Cardiac septum (tissue), 1 donor: Measurements from ENCODE around the gene RNGTT. TPM values are rescaled to one million over a fixed set of nuclear protein-coding genes. Genes with fewer than 3 reads are reported as not detected.

Experiments
- DNase-seq: peaks from one replicate; pipeline ENCODE4 v3.0.0-alpha.2; 2020; ENCODE audit warnings: low spot score
- intact Hi-C: fragments of 100-400 bp; cut with DNase I; formaldehyde crosslinking; loops from one replicate; pipeline ENCODE4 v1.14.0; 2022
- total RNA-seq: library from RNA; stranded (reverse); fragmentation: NEBNext Ultra II Directional; extraction: Animal tissue kit (Norgen Biotek cat#: 25700); gene quantifications from one replicate; pipeline ENCODE4 v1.2.1, GENCODE V29; 2021
- donor health status: DM: no; HTN: no; CAD: no.

Gene RNGTT
- total RNA-seq, 1 donor from 2014 or later, result 7.9 TPM

GRCh38 chr6:88871498-88871897 lies 91.9 kb downstream of the RNGTT start:
- intact Hi-C loops, result loop anchor here (5.0 kb wide), 1 partner anchor 939 kb away; no protein-coding TSS in a partner anchor

GRCh38 chr6:88870717-88871330 lies 92.6 kb downstream of the RNGTT start:
- no peak for DNase-seq
- intact Hi-C loops, result loop anchor here (5.0 kb wide), 1 partner anchor 939 kb away; no protein-coding TSS in a partner anchor

More at GRCh38 chr6:88871498-88871897, 91.9 kb downstream of the RNGTT start:
- DNase-seq, result no peak

DNA sequence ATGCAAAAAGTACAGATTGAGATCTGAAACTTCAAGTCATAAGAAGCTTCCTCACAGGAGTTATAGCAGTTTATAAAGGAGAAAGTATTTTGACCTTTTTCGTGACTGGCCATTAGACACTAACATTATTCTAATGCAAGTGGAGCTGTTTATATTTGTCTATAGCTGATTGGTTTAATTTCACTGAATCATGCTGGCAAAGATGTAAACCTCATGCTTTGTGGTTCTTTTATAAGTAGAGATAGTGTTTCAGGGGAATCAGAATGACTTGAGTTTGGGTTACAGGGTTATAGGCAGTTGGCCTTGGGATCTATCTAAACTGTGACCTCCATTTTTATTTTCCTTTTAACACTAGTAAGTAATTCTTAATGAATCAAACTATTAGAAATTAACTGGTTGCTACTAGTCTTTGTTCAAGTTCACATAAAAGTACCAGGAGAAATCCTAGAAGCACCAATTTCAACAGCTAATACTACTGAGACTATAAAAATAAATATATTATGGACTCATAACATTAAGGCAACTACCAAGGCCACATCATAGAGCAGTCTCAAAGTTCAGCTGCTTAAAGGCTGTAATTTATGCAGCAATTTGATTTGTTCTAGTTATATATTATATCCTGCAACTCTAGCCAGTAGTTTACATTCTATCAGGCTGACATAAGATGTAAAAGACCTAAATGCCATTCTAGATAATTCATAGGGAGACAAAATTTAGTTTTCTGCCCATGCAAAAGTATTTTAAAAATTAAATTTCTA lies 94.0 kb downstream of the RNGTT start:
- no peak for DNase-seq
- intact Hi-C loops, result loop anchor here (5.0 kb wide), 1 partner anchor 937 kb away; no protein-coding TSS in a partner anchor

- DNase-seq, result no peak
- intact Hi-C loops, result no loop called here
Observed at GRCh38 chr6:88867841-88868731, 95.3 kb downstream of the RNGTT start.

DNA sequence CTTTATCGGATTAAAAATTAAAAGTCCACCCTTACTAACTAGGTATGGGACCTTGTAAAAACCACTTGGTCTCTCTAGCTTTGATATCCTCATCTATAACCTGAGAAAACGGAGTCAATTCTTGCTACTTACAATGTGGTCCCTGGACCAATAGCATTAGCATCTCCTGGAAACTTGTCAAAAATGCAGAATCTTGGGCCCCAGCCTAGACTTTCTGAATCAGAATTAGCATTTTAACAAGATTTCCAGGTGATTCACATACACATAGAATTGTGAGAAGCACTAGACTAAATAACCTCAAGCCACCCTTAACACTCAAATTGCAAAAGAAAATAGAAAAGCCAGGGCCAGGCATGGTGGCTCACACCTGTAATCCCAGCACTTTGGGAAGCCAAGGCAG lies 96.6 kb downstream of the RNGTT start:
- no peak for DNase-seq
- intact Hi-C loops, result no loop called here

DNA sequence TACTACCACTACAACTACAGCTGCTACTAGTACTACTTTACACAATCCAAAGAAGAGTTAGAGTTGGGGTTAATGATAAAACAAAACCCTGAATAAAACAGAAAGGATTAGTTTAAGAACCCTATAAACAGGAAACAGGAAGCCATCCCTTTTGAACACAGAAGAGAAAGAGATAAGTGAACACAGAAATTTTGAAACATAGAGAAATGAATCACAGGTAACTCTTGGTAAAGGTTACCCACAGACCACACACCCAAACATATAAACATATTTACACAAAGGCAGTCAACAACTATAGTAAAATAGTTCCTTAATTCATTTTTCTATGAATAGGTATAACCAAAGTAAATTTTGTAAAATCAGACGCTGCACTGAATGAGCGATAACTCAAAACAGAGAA lies 98.1 kb downstream of the RNGTT start:
- intact Hi-C loops, result no loop called here
- no peak for DNase-seq

DNA sequence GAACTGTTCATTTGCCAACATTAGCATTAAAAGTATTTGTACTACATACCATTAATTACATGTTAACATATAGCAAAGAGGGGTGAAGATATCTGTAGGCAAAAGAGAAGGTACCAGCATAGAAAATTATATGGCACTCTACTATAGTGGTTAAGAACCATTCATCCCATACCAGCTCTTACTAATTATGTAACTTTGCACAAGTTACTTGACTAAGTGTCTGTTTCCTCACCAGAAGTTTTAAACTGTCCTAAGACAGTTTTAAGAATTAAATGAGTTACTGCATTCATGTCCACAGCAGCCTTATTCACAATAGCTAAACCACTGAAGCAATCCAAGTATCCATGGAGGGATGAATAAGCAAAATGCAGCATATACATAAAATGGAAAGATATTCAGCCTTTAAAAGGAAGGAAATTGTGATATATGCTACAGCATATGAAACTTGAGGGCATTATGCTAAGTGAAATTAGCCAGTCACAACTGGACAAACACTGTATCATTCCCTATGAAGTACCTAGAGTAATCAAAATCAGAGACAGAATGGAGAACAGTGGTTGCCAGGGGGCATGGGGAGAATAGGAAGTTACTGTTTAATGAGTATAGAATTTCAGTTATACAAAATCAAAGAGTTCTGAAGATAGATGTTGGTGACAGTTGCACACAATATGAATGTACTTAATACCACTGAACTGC lies 98.9 kb downstream of the RNGTT start:
- intact Hi-C loops, result no loop called here
- no peak for DNase-seq

DNA sequence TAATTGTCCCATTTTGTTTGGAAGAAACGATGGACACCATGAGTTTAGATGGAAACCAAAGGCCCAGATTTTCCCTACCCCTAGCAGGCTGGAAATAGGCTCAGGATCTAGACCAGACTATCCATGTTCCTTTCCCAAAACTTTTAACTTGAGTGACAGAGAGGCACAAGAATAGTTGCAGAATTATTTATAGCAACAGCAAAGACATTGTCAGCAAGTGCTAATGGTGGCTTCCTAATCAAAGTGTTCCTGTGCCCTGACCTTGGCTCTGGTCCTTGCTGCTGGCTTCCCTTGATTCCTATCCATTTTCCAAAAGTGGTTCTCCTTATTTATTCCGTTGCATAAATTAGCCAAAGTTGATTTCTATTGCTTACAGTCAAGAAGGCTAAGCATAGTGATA lies 103.1 kb downstream of the RNGTT start:
- intact Hi-C loops, result no loop called here
- DNase-seq, result no peak

DNA sequence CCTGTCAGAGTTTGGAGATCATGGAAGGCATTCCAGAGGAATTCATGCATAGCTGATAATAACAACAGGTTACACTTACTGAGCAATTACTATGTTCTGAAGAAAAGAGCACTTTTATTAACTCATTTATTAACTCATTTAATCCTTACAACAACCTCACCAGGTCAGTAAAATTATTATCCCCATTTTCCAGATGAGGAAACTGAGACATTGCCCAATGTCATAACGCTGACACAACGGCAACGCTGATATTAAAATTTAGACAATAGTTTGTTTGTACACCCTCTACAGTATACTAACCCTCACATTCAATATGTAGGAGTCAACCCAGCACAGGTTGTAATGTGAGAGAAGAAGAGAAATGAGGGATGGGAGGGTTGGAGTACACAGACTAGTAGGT lies 105.0 kb downstream of the RNGTT start:
- intact Hi-C loops, result no loop called here

DNA sequence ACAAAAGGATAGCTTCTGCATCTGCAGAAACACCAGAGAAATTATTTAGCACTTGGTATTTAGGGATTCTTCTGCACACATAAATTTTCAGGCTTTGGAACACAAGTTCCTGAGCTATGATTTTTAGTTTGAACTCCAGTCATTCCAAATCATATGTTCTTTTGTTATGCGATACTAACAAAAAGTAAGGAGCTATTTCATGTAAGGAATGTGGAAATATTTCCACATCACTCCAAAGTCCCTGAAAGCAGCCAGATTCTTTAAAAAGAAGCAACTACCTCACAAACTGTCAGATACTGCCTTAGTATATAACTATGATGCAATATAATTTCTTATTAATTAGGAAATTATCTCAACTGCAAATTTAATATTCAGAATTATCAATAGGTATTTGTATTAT lies 106.9 kb downstream of the RNGTT start:
- DNase-seq, result no peak
- intact Hi-C loops, result no loop called here

More for the DNA sequence above, 105.0 kb downstream of the RNGTT start:
- no peak for DNase-seq

DNA sequence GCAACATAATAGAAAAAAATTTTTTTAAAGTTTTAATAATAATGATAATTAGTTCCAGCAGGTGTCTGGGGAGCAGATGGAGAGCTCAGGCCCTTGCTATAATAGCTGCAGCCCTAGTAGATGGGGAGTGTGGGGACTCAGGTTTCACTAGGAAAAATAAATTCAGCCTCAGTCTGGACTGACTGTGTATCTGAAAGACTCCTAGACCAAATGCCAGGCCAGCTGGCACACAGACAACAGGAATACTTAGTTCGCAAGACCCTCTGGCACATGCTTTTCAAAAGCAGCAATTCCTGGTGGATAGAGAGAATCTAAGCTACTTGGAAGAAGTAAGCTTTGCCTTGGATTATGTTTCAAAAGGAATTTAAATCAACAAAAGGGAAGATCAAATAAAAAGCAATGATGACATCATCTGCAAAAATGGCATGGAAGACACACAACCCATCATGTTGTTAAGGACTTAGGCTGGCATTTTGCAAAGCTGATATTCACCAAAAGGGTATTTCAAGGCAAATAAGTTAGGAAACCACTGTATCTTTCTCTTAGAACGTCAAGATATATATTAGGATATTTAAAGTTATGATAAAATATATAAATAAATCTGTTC lies 107.8 kb downstream of the RNGTT start:
- intact Hi-C loops, result no loop called here
- no peak for DNase-seq

GRCh38 chr6:88852775-88853174 lies 110.6 kb downstream of the RNGTT start:
- intact Hi-C loops, result no loop called here

GRCh38 chr6:88852000-88852399 lies 111.4 kb downstream of the RNGTT start:
- no peak for DNase-seq
- intact Hi-C loops, result no loop called here

More at GRCh38 chr6:88852775-88853174, 110.6 kb downstream of the RNGTT start:
- no peak for DNase-seq

- intact Hi-C loops, result no loop called here
- no peak for DNase-seq
Observed at GRCh38 chr6:88848870-88849269, 114.5 kb downstream of the RNGTT start.

DNA sequence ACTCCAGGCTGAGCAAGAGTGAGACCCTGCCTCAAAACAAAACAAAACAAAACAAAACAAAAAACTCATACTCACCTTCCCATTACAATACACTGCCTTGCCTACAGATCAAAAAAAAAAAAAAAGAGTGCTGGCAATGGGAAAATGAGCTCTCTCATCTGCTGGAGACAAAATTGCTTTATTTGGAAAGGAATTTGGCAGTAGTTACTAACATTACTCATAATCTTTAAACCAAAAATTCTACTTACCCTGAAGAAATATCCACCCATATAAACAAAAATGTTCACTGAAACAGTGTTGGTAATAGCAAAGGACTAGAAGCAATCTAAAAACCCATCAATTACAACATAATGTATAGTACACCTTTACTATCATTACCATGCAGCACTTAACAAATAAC lies 120.4 kb downstream of the RNGTT start:
- DNase-seq, result no peak
- intact Hi-C loops, result no loop called here

GRCh38 chr6:88842320-88842719 lies 121.1 kb downstream of the RNGTT start:
- no peak for DNase-seq
- intact Hi-C loops, result no loop called here

- intact Hi-C loops, result no loop called here
- DNase-seq, result no peak
Observed at GRCh38 chr6:88840796-88841539, 122.5 kb downstream of the RNGTT start.

DNA sequence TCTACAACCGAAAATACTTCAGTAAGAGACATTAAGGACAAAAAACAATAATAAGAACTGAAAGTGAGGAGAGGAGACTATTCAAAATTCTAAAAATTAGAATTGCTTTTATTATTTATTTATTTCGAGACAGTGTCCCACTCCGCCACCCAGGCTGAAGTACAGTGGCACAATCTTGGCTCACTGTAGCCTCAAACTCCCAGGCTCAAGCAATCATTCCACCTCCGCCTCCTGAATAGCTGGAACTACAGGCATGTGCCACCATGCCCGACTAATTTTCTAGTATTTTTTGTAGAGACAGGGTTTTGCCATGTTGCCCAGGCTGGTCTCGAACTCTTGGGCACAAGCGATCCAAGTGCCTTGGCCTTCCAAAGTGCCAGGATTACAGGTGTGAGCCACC lies 123.1 kb downstream of the RNGTT start:
- intact Hi-C loops, result no loop called here
- DNase-seq, result no peak
